HTERT RPE-1 (cell line): ENCODE data around the gene NOS1AP.

ENCODE experiments used
- in situ Hi-C: fragments of 300-500 bp; cut with MboI; formaldehyde crosslinking; loops from 4 replicates; pipeline ENCODE4 v1.14.3; 2020; ENCODE audit warnings: low sequenced_read_pairs

The NOS1AP gene

GRCh38 chr1:162359523-162360236 lies 290.2 kb downstream of the NOS1AP start:
- in situ Hi-C loops, result no loop called here

- in situ Hi-C loops, result no loop called here
Measured at GRCh38 chr1:162360237-162360873, 290.9 kb downstream of the NOS1AP start.

- in situ Hi-C loops, result no loop called here
Measured at GRCh38 chr1:162360874-162361260, 291.4 kb downstream of the NOS1AP start.

- in situ Hi-C loops, result no loop called here
Measured at GRCh38 chr1:162361349-162361748, 291.9 kb downstream of the NOS1AP start.

- in situ Hi-C loops, result no loop called here
Measured at GRCh38 chr1:162363823-162364222, 294.3 kb downstream of the NOS1AP start.

GRCh38 chr1:162364498-162364897 lies 295.0 kb downstream of the NOS1AP start:
- in situ Hi-C loops, result no loop called here

GRCh38 chr1:162365284-162366020 lies 296.0 kb downstream of the NOS1AP start:
- in situ Hi-C loops, result no loop called here

- in situ Hi-C loops, result no loop called here
Measured at GRCh38 chr1:162366149-162366548, 296.7 kb downstream of the NOS1AP start.

GRCh38 chr1:162366671-162367070 lies 297.2 kb downstream of the NOS1AP start:
- in situ Hi-C loops, result no loop called here

GRCh38 chr1:162367073-162367472 lies 297.6 kb downstream of the NOS1AP start:
- in situ Hi-C loops, result no loop called here

GRCh38 chr1:162367772-162368171 lies 298.3 kb downstream of the NOS1AP start:
- in situ Hi-C loops, result no loop called here

- in situ Hi-C loops, result no loop called here
Measured at GRCh38 chr1:162368451-162368850, 299.0 kb downstream of the NOS1AP start.

- in situ Hi-C loops, result no loop called here
Measured at GRCh38 chr1:162369571-162369970, 300.1 kb downstream of the NOS1AP start.

- in situ Hi-C loops, result no loop called here
Measured at GRCh38 chr1:162370161-162370560, 300.7 kb downstream of the NOS1AP start.

- in situ Hi-C loops, result no loop called here
Measured at GRCh38 chr1:162370721-162371120, 301.2 kb downstream of the NOS1AP start.

- in situ Hi-C loops, result no loop called here
Measured at GRCh38 chr1:162371611-162372010, 302.1 kb downstream of the NOS1AP start.

- in situ Hi-C loops, result no loop called here
Measured at GRCh38 chr1:162372159-162373071, 302.9 kb downstream of the NOS1AP start.

- in situ Hi-C loops, result no loop called here
Measured at GRCh38 chr1:162373072-162373427, 303.6 kb downstream of the NOS1AP start.

GRCh38 chr1:162373541-162374260 lies 304.2 kb downstream of the NOS1AP start:
- in situ Hi-C loops, result no loop called here

- in situ Hi-C loops, result no loop called here
Measured at GRCh38 chr1:162374406-162374805, 304.9 kb downstream of the NOS1AP start.
